Upper lobe of right lung (tissue), 1 donor: ENCODE measurements around the gene SAPCD2. TPM values are rescaled to one million over a fixed set of nuclear protein-coding genes. Genes with fewer than 3 reads are reported as not detected.

Experiments used
- ATAC-seq: fragments of 200-7000 bp; cut with Tn5 transposase; one replicate; pipeline ENCODE4 v1.9.1; 2020; ENCODE audit warnings: mild to moderate bottlenecking, moderate library complexity
- DNase-seq: peaks from one replicate; pipeline ENCODE4 v3.0.0-alpha.2; 2020
- H3K27ac ChIP-seq: fragments of 200-600 bp; one replicate; pipeline ENCODE4 v1.8.0; 2022
- H3K27me3 ChIP-seq: fragments of 200-600 bp; one replicate; pipeline ENCODE4 v1.8.0; 2022; ENCODE audit warnings: mild to moderate bottlenecking
- H3K36me3 ChIP-seq: fragments of 200-600 bp; one replicate; pipeline ENCODE4 v1.8.0; 2022
- H3K4me1 ChIP-seq: fragments of 200-600 bp; one replicate; pipeline ENCODE4 v1.8.0; 2022
- H3K4me3 ChIP-seq: fragments of 200-600 bp; one replicate; pipeline ENCODE4 v1.8.0; 2022; ENCODE audit warnings: mild to moderate bottlenecking
- H3K9me3 ChIP-seq: fragments of 200-600 bp; one replicate; pipeline ENCODE4 v1.8.0; 2022
- intact Hi-C: fragments of 100-400 bp; cut with DNase I; formaldehyde crosslinking; loops from one replicate; pipeline ENCODE4 v1.11.0; 2022
- total RNA-seq: library from RNA; stranded (reverse); fragmentation: NEBNext Ultra II Directional; extraction: Animal tissue kit (Norgen Biotek cat#: 25700); gene quantifications from one replicate; pipeline ENCODE4 v1.2.1, GENCODE V29; 2021
- TF ChIP-seq, protein P1 (sequence below): fragments of 200-600 bp; IDR thresholded peaks from one replicate; pipeline ENCODE4 v1.8.0; 2022; ENCODE audit warnings: antibody characterized with exemption
- donor health status: DM: no; HTN: yes; CAD: no; lungs with severe emphysema.

SAPCD2 gene
- total RNA-seq, 1 donor from 2014 or later, result 0.84 TPM

DNA sequence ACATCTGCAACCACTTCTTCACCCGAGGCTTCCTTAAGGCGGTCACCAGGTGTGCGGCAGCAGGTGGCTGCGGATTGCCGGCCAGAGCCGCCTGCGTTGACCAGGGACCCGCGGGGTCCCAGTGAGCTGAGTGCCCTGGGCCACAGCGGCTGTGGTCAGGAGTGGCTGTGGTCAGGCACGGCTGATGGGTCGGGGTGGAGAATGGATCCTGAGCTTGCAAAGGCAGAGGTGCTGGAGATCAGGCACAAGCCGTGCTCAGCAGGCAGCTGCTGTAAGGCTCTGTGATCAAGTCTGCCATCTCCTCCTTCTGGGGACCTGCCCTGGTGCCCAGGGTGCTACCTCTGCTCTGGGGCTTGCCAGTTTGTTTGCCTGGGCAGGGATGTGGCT, 9.0 kb upstream of the SAPCD2 start:
- ATAC-seq, result no peak
- H3K36me3 ChIP-seq, result peaks cover 44% of the 10 kb centered on the region

DNA sequence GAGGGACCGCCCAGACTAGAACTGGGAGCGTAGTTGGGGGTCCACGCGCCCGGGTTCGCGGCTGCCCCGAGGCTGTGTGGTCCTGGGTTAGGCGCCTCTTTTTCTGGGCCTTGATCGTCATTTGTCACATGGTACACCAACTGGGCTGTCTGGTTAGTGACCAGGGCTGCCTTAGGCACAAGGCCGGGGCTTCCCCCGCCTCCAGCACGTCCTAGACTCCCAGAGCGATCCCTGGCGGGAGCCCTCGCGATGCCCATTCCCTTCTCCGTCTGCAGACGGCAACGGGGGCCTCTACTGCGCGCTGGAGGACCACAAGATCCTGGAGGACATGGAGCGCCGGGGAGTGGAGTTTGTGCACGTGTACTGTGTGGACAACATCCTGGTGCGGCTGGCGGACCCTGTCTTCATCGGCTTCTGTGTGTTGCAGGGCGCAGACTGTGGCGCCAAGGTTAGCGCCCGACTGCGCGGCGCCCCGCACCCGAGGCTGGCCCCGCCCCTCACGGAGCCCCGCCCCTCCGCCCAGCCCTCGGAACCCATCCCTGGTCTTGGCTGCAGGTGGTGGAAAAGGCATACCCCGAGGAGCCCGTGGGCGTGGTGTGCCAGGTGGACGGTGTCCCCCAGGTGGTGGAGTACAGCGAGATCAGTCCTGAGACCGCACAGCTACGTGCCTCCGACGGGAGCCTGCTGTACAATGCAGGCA, 8.5 kb upstream of the SAPCD2 start:
- TF ChIP-seq, protein P1, sequence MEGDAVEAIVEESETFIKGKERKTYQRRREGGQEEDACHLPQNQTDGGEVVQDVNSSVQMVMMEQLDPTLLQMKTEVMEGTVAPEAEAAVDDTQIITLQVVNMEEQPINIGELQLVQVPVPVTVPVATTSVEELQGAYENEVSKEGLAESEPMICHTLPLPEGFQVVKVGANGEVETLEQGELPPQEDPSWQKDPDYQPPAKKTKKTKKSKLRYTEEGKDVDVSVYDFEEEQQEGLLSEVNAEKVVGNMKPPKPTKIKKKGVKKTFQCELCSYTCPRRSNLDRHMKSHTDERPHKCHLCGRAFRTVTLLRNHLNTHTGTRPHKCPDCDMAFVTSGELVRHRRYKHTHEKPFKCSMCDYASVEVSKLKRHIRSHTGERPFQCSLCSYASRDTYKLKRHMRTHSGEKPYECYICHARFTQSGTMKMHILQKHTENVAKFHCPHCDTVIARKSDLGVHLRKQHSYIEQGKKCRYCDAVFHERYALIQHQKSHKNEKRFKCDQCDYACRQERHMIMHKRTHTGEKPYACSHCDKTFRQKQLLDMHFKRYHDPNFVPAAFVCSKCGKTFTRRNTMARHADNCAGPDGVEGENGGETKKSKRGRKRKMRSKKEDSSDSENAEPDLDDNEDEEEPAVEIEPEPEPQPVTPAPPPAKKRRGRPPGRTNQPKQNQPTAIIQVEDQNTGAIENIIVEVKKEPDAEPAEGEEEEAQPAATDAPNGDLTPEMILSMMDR, result no peak
- no peaks in the 10 kb centered on the region for H3K9me3 ChIP-seq

More for the DNA sequence above, 9.0 kb upstream of the SAPCD2 start:
- no peaks in the 10 kb centered on the region for H3K9me3 ChIP-seq
- H3K4me1 ChIP-seq, result peaks cover 14% of the 10 kb centered on the region
- no peak for DNase-seq
- no peak overlapping the region for H3K4me3 ChIP-seq
- intact Hi-C loops, result no loop called here
- H3K27me3 ChIP-seq, result no peaks in the 10 kb centered on the region
- TF ChIP-seq, protein P1, result no peak
- no peak overlapping the region for H3K27ac ChIP-seq

DNA sequence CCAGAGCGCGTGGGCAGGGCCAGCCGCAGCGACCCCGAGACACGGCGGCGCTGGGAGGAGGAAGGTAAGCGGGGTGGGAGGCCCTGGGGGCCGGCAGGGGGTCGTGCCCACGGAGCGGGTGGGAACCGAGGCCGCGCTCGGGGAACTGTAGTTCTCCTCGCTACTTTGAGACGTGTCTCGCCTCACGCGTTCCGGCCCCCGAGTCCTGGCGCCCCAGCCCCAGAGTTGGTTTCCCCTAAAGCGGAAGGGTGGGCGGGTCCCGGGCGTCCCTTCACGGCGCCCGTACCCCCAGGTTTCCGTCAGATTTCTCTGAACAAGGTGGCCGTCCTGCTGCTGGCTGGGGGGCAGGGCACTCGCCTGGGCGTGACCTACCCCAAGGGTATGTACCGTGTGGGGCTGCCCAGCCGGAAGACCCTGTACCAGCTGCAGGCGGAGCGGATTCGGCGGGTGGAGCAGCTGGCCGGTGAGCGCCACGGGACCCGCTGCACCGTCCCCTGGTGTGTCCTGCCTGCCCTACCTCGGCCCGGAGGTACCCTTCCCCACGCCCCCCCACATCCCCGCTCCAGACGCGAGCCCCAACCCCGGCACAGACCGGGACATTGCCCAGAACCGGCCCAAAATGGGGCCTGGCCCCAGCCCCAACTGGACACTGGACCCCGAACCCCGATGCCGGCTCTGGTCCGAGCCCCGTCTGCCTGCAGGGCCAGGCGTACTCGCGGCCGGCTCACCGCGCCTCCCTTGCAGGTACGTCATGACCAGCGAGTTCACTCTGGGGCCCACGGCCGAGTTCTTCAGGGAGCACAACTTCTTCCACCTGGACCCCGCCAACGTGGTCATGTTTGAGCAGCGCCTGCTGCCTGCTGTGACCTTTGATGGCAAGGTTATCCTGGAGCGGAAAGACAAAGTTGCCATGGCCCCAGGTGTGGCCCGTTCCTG, 7.7 kb upstream of the SAPCD2 start:
- H3K27me3 ChIP-seq, result no peaks in the 10 kb centered on the region
- peak; percentile 78 for DNase-seq
- no peaks in the 10 kb centered on the region for H3K9me3 ChIP-seq
- TF ChIP-seq, protein P1, result no peak
- no peak overlapping the region for H3K27ac ChIP-seq
- H3K4me1 ChIP-seq, result peaks cover 14% of the 10 kb centered on the region
- H3K4me3 ChIP-seq, result peak overlapping the region; percentile 64
- ATAC-seq, result peak; percentile 7
- intact Hi-C loops, result no loop called here
- H3K36me3 ChIP-seq, result peaks cover 39% of the 10 kb centered on the region

More for the DNA sequence above, 8.5 kb upstream of the SAPCD2 start:
- H3K27me3 ChIP-seq, result no peaks in the 10 kb centered on the region
- H3K36me3 ChIP-seq, result peaks cover 44% of the 10 kb centered on the region
- no peak overlapping the region for H3K27ac ChIP-seq
- peak overlapping the region; percentile 64 for H3K4me3 ChIP-seq
- intact Hi-C loops, result no loop called here
- H3K4me1 ChIP-seq, result peaks cover 14% of the 10 kb centered on the region
- DNase-seq, result peak; percentile 65
- ATAC-seq, result no peak

DNA sequence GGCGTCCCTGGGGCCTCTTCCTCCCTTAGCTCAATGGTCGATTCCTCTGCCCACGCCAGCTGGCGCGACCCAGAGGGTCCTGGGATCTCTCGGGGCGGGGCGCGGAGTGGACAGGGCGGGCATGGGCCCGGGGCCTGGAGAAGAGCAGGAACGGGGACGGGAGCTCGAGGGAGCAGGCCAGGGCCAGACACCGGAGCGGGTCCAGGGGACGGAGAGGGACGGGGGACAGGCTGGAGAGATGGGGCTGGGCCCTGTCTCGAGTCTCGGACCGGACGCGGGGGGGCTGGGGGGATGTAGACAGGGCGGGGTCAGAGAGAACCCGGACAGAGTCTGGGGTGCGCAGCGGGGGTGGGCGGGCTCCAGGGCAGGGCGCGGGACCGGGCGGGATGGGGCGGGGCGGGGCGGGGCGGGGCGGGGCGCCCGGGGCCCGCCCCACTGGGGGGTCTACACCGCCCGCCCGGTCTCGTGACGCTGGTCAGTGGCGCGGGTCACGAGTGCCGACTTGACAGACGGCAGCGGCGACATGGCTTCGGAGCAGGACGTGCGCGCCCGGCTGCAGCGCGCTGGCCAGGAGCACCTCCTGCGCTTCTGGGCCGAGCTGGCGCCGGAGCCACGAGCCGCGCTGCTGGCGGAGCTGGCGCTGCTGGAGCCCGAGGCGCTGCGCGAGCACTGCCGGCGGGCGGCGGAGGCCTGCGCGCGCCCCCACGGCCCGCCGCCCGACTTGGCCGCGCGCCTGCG, 6.8 kb upstream of the SAPCD2 start, which contains the start of gene UAP1L1:
UAP1L1 (plus strand) TSS at position 508 of the 738 bp plus-strand sequence; CDS start at position 524, 16 bp downstream.
- TF ChIP-seq, protein P1, result no peak
- intact Hi-C loops, result no loop called here
- H3K27ac ChIP-seq, result peak within 1 kb of the TSS; percentile 73
- DNase-seq (peak; percentile 93), ATAC-seq (peak; percentile 82)
- peaks cover 14% of the 10 kb centered on the region for H3K4me1 ChIP-seq
- H3K9me3 ChIP-seq, result no peaks in the 10 kb centered on the region
- H3K36me3 ChIP-seq, result peaks cover 30% of the 10 kb centered on the region
- H3K27me3 ChIP-seq, result no peaks in the 10 kb centered on the region
- H3K4me3 ChIP-seq, result peak within 1 kb of the TSS; percentile 64

DNA sequence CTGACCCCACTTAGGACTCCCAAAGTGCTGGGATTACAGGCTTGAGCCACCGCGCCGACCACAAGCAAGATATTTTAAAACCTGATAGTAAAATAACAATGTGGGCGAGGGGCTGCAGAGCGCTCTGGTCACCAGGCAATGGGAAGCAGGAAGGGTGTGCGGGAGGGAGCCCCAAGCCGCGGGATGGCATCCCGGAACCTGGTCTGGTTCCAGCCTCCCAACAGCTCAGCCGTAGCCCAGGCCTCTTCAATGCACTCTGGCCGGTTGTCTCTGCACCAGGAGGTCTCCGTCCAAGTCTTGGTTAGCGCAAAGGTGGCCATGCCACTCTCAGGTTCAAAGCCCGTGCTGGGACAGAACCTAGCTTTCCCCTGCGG, 6.3 kb upstream of the SAPCD2 start:
- DNase-seq, result no peak
- TF ChIP-seq, protein P1, result no peak

More for the DNA sequence above, 6.3 kb upstream of the SAPCD2 start:
- no peaks in the 10 kb centered on the region for H3K9me3 ChIP-seq
- H3K4me1 ChIP-seq, result peaks cover 14% of the 10 kb centered on the region
- ATAC-seq, result no peak
- H3K27me3 ChIP-seq, result no peaks in the 10 kb centered on the region
- peak overlapping the region; percentile 64 for H3K4me3 ChIP-seq
- intact Hi-C loops, result no loop called here
- H3K27ac ChIP-seq, result peak overlapping the region; percentile 73
- peaks cover 25% of the 10 kb centered on the region for H3K36me3 ChIP-seq
